Thoracic aorta (tissue), 2 donors: ENCODE measurements around the gene ZNF652. TPM values are rescaled to one million over a fixed set of nuclear protein-coding genes. Genes with fewer than 3 reads are reported as not detected.
A peak's percentile ranks its signal among the peaks of the same experiment; 100 is the strongest.

ENCODE experiments used
- ATAC-seq: fragments of 150-250 bp; one replicate; pipeline ENCODE4 v1.8.0; 2017; ENCODE audit warnings: low read depth; ENCODE audit not compliant: insufficient number of reproducible peaks, low FRiP score
- DNase-seq: peaks from one replicate; pipeline ENCODE4 v3.0.0-alpha.2; 2020; ENCODE audit warnings: low spot score
- H3K27ac ChIP-seq, 2 donors: fragments of 200-600 bp; sonication (generic); 1 replicate in 1 of 2; 2 replicates in 1 of 2; pipeline ENCODE4 v1.5.1; 2016; ENCODE audit warnings: mild to moderate bottlenecking in 2 of 2, moderate library complexity in 2 of 2
- H3K27me3 ChIP-seq: fragments of 200-600 bp; sonication (generic); replicated peaks from 2 replicates; pipeline ENCODE4 v1.6.0; 2016; ENCODE audit warnings: mild to moderate bottlenecking; ENCODE audit not compliant: insufficient read depth
- H3K36me3 ChIP-seq: fragments of 200-600 bp; sonication (generic); one replicate; pipeline ENCODE4 v1.5.1; 2016
- H3K4me1 ChIP-seq, 2 donors: fragments of 200-600 bp; sonication (generic); 1 replicate in 1 of 2; 2 replicates in 1 of 2; pipeline versions ENCODE4 v1.5.1 to v1.6.0; 2016; ENCODE audit warnings: low read depth in 2 of 2, mild to moderate bottlenecking in 1 of 2; ENCODE audit not compliant: control insufficient read depth in 1 of 2
- H3K4me3 ChIP-seq: fragments of 200-600 bp; sonication (generic); 2 replicates; pipeline ENCODE4 v1.5.1; 2016; ENCODE audit warnings: mild to moderate bottlenecking
- H3K9me3 ChIP-seq: fragments of 200-600 bp; sonication (generic); 2 replicates; pipeline ENCODE4 v1.5.1; 2016
- total RNA-seq, 2 donors: library from RNA; depleted of rRNA; stranded (reverse); fragments of >200 nt; gene quantifications; one replicate each; pipeline versions ENCODE4 v1.1.0 to v1.2.3, GENCODE V29; 2016
- TF ChIP-seq, protein P1 (sequence below): fragments of 200-600 bp; sonication (generic); IDR thresholded peaks from one replicate; pipeline ENCODE4 v1.5.1; 2019; ENCODE audit warnings: antibody characterized with exemption

The ZNF652 gene
- total RNA-seq, 2 donors from 2014 or later, result 36.1 to 40.0 TPM

DNA sequence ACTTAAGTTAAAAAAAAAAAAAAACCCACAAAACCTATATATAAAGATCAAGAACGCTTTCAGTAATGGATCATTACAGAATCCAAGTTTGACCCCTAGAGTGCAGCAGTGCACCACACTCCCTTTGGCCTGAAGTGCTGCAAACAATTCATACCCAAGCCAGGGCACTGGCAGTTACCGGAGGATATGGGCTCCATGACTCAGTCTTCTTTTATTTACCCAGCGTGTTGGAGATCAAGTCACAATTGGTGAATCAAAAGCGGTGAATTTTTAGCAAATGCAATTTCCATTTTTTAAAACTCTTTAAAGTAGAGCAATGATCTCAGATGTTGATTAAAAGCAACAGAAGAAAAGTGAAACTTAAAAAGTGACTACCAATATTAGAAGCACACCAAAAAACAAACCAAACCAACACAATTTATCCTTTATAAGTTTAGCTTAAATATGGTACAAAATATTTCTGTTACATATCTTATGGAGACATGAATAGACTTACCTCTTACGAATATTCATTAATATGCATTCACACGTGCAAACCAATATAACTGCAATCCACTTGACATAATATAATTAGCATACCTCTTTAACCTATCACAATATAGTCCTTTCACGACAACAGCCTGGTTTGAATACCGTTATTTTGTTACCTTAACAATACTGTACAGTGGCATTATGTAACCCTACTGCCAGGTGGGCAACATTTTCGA is 46.3 kb downstream of the ZNF652 start:
- Histone ChIP-seq H3K4me1 (peaks cover 0 to 9% of the 10 kb centered on the region in 2 donors), H3K36me3 (no peaks in the 10 kb centered on the region), H3K9me3 (no peaks in the 10 kb centered on the region), H3K4me3 (peak overlapping the region; percentile 23), H3K27ac (peak overlapping the region in 1 of 2 donors; percentile 0), H3K27me3 (no peaks in the 10 kb centered on the region)
- TF ChIP-seq, protein P1, sequence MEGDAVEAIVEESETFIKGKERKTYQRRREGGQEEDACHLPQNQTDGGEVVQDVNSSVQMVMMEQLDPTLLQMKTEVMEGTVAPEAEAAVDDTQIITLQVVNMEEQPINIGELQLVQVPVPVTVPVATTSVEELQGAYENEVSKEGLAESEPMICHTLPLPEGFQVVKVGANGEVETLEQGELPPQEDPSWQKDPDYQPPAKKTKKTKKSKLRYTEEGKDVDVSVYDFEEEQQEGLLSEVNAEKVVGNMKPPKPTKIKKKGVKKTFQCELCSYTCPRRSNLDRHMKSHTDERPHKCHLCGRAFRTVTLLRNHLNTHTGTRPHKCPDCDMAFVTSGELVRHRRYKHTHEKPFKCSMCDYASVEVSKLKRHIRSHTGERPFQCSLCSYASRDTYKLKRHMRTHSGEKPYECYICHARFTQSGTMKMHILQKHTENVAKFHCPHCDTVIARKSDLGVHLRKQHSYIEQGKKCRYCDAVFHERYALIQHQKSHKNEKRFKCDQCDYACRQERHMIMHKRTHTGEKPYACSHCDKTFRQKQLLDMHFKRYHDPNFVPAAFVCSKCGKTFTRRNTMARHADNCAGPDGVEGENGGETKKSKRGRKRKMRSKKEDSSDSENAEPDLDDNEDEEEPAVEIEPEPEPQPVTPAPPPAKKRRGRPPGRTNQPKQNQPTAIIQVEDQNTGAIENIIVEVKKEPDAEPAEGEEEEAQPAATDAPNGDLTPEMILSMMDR, result peak; percentile 75
- ATAC-seq, result peak; percentile 88
- peak; percentile 48 for DNase-seq

DNA sequence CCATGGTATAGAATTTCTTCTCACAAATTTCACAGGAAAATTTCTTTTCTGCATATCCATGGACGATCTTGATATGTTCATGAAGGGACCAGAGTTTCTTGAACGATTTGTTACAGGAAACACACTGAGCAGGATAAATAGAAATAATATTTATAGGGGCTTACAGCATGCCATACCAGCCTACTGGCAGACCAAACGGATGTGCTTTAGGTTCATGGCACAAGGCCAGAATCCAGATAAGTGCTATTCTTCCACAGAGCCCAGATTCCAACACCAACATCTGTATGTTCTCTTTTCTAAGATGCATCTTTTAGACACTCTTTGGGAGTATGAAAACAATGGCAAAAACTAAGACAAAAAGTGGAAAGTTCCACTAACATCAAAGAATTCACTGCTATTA is 49.3 kb downstream of the ZNF652 start:
- Histone ChIP-seq H3K4me1 (peaks cover 0 to 9% of the 10 kb centered on the region in 2 donors), H3K9me3 (no peaks in the 10 kb centered on the region), H3K27ac (no peak overlapping the region), H3K36me3 (peaks cover 4% of the 10 kb centered on the region), H3K27me3 (no peaks in the 10 kb centered on the region), H3K4me3 (no peak overlapping the region)
- no peak for DNase-seq
- TF ChIP-seq, protein P1, result no peak
- no peak for ATAC-seq

DNA sequence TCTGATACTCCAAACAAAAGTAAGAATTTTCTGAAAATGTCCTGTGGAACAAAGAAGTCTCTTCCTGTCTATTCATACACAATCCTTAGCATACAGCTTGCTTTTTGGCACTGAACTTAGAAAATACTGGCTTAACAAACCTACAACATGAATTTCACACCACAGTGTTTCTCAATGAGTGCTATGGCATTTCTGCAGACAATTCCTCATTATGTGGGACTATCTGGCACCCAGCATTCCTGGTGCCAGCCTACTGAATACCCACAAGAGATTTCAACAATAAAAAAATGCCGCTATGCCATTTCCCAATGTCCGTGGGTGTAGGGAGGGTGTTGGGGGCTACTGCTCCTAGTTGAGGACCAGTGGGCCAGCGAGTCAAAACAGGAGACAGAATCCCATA is 62.1 kb downstream of the ZNF652 start:
- Histone ChIP-seq H3K27ac (no peak overlapping the region), H3K4me3 (no peak overlapping the region), H3K9me3 (no peaks in the 10 kb centered on the region), H3K27me3 (no peaks in the 10 kb centered on the region), H3K36me3 (peaks cover 12% of the 10 kb centered on the region), H3K4me1 (no peaks in the 10 kb centered on the region)
- ATAC-seq (no peak), DNase-seq (no peak)
- TF ChIP-seq, protein P1, result no peak

DNA sequence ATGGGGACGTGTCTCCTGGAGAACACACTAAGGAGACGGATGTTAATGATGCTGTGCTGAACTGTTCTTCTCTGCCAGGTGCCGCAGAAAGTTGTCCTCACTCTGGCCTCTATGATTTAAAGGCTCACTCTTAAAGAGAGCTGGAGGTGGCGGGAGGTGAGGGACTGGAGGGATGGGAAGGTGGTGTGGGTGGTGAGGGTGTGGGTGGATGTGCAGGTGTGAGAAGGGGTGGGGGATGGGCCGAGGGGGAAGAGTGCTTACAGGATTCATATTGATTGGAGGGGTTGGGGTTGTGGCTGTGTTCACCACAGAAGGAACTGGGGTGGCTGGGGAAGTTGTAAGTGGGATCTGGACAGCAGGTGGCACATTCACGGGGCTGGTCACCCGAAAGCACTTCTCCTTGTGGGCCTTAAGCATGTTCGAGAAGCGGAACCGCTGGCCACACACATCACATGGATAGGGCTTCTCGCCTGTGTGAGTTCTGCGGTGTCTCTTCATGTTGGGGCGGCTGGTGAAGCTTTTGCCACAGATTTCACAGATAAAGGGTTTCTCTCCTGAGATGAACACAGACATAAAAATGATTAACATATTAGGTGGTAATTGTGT is 63.6 kb downstream of the ZNF652 start:
- H3K4me3 ChIP-seq, result no peak overlapping the region
- no peaks in the 10 kb centered on the region for H3K27me3 ChIP-seq
- H3K4me1 ChIP-seq, result no peaks in the 10 kb centered on the region
- ATAC-seq, result no peak
- peaks cover 12% of the 10 kb centered on the region for H3K36me3 ChIP-seq
- no peak overlapping the region for H3K27ac ChIP-seq
- TF ChIP-seq, protein P1, result no peak
- no peak for DNase-seq
- H3K9me3 ChIP-seq, result no peaks in the 10 kb centered on the region

DNA sequence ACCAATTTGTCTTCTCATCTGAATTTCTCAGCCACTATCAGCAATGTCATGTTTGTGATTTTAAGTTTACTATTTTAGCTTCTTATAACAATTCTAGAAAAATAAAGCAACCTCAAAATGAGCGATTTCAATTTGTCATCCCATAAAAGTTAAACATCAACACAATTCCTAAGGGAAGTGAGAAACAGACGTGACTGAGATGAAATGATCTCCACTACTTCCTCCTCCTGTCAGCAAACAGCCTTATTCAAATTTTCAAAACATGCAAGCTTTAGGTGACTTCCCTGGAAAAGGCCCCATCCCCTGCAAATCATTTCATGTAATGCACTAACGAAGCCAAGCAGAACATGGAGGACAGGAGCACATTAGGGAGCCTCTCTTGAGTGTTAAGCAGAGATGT is 64.9 kb downstream of the ZNF652 start:
- H3K4me3 ChIP-seq, result no peak overlapping the region
- H3K4me1 ChIP-seq, result no peaks in the 10 kb centered on the region
- H3K27me3 ChIP-seq, result no peaks in the 10 kb centered on the region
- DNase-seq (no peak), ATAC-seq (no peak)
- H3K9me3 ChIP-seq, result no peaks in the 10 kb centered on the region
- TF ChIP-seq, protein P1, result no peak
- H3K27ac ChIP-seq, result no peak overlapping the region
- peaks cover 12% of the 10 kb centered on the region for H3K36me3 ChIP-seq
